Neutrophil (primary cell): Measurements from ENCODE around the gene PDE9A.

Experiments
- H3K27ac ChIP-seq: fragments of 200-600 bp; sonication (generic); 2 replicates; pipeline ENCODE4 v1.5.1; 2016; ENCODE audit warnings: mild to moderate bottlenecking, moderate library complexity
- H3K27me3 ChIP-seq: fragments of 200-600 bp; sonication (generic); 2 replicates; pipeline ENCODE4 v1.6.0; 2016; ENCODE audit warnings: mild to moderate bottlenecking
- H3K36me3 ChIP-seq: fragments of 200-600 bp; sonication (generic); 2 replicates; pipeline ENCODE4 v1.5.1; 2017
- H3K4me1 ChIP-seq, 2 experiments: fragments of 200-600 bp in 1 of 2; sonication (generic) in 1 of 2; 1 replicate in 1 of 2; 2 replicates in 1 of 2; pipeline versions ENCODE4 v1.5.1 to v1.6.1; 2013 to 2016; ENCODE audit warnings: low read depth in 1 of 2, low read length in 1 of 2, mild to moderate bottlenecking in 1 of 2, moderate library complexity in 1 of 2; ENCODE audit not compliant: control insufficient read depth in 1 of 2, insufficient read depth in 1 of 2
- H3K4me3 ChIP-seq, 2 experiments: fragments of 200-600 bp in 1 of 2; sonication (generic) in 1 of 2; 1 replicate in 1 of 2; 2 replicates in 1 of 2; pipeline ENCODE4 v1.5.1; 2013 to 2016; ENCODE audit warnings: low read depth in 1 of 2, low read length in 1 of 2, mild to moderate bottlenecking in 1 of 2, moderate library complexity in 1 of 2
- H3K9me3 ChIP-seq: fragments of 200-600 bp; sonication (generic); 2 replicates; pipeline ENCODE4 v1.5.1; 2016
- CTCF ChIP-seq: fragments of 200-600 bp; sonication (generic); IDR thresholded peaks from 2 replicates; pipeline ENCODE4 v1.5.1; 2016; ENCODE audit warnings: antibody characterized with exemption

PDE9A gene

GRCh38 chr21:42658320-42659105 lies 5.1 kb downstream of the PDE9A start:
- peaks cover 66% of the 10 kb centered on the region for H3K27me3 ChIP-seq
- no peak overlapping the region for H3K27ac ChIP-seq
- H3K36me3 ChIP-seq, result no peaks in the 10 kb centered on the region
- no peak overlapping the region for H3K4me3 ChIP-seq
- H3K4me1 ChIP-seq, result peaks cover 0 to 7% of the 10 kb centered on the region in 2 experiments
- no peak for TF ChIP-seq CTCF
- no peaks in the 10 kb centered on the region for H3K9me3 ChIP-seq

GRCh38 chr21:42659416-42660117 lies 6.1 kb downstream of the PDE9A start:
- no peaks in the 10 kb centered on the region for H3K36me3 ChIP-seq
- H3K27me3 ChIP-seq, result peaks cover 56% of the 10 kb centered on the region
- H3K4me3 ChIP-seq, result no peak overlapping the region
- H3K9me3 ChIP-seq, result no peaks in the 10 kb centered on the region
- no peak for TF ChIP-seq CTCF
- H3K4me1 ChIP-seq, result no peaks in the 10 kb centered on the region
- H3K27ac ChIP-seq, result no peak overlapping the region

- H3K36me3 ChIP-seq, result no peaks in the 10 kb centered on the region
- no peaks in the 10 kb centered on the region for H3K4me1 ChIP-seq
- peaks cover 51% of the 10 kb centered on the region for H3K27me3 ChIP-seq
- no peak overlapping the region for H3K4me3 ChIP-seq
- no peaks in the 10 kb centered on the region for H3K9me3 ChIP-seq
- TF ChIP-seq CTCF, result no peak
- no peak overlapping the region for H3K27ac ChIP-seq
These were observed 6.7 kb downstream of the PDE9A start for GRCh38 chr21:42660118-42660470.

- Histone ChIP-seq H3K36me3 (no peaks in the 10 kb centered on the region), H3K4me3 (no peak overlapping the region), H3K4me1 (no peaks in the 10 kb centered on the region), H3K27ac (no peak overlapping the region), H3K27me3 (peaks cover 33% of the 10 kb centered on the region), H3K9me3 (no peaks in the 10 kb centered on the region)
- TF ChIP-seq CTCF, result no peak
These were observed 8.4 kb downstream of the PDE9A start for GRCh38 chr21:42661688-42662429.

DNA sequence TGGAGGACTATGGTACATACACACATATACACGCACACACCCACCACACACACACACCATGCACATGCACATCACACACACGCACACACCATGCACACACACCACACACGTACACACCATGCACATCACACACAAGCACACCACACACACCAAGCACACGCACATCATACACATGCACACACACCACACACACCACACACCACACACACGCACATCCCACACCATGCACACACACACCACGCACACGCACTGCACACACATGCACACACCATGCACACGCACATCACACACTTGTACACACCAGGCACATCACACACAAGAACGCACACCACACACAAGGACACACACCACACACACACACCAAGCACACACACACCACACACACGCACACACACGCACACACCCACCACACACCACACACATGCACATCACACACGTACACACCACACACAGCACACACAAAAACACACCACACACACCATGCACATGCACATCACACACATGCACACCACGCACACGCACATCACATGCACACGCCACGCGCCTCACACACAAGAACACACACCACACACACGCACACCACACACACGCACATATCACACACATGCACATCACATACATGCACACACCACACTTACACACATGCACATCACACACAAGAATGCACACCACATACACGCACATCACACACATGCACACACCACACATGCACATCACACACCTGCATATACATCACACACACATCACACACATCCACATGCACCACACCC lies 9.2 kb downstream of the PDE9A start:
- Histone ChIP-seq H3K4me1 (no peaks in the 10 kb centered on the region), H3K9me3 (no peaks in the 10 kb centered on the region), H3K27ac (no peak overlapping the region), H3K27me3 (peaks cover 27% of the 10 kb centered on the region), H3K36me3 (no peaks in the 10 kb centered on the region), H3K4me3 (no peak overlapping the region)
- no peak for TF ChIP-seq CTCF
